ENCODE data around the gene CFAP53.
"Not testable (repeated sequence)": the region's sequence is repeated elsewhere in the genome, so short reads cannot be mapped to it uniquely, and the experiment has no call there.

CFAP53 gene

GRCh38 chr18:50310080-50310479 lies 43.8 kb upstream of the CFAP53 start:
- DNase-seq (ENCODE audit: low spot score) = no peak
- no peak for TF ChIP-seq CTCF (IDR thresholded peaks at IDR 0.05; ENCODE audit: extremely low read depth, missing control alignments)

- DNase-seq (ENCODE audit: low spot score) = not testable (repeated sequence)
These were observed 42.6 kb upstream of the CFAP53 start for GRCh38 chr18:50308851-50309250.

- DNase-seq (ENCODE audit: low spot score) = peak; percentile 96
- TF ChIP-seq CTCF (IDR thresholded peaks at IDR 0.05; ENCODE audit: extremely low read depth, missing control alignments) = no peak
These were observed 41.6 kb upstream of the CFAP53 start for GRCh38 chr18:50307738-50308470.

GRCh38 chr18:50307400-50307737 lies 41.1 kb upstream of the CFAP53 start:
- DNase-seq (ENCODE audit: low spot score) = no peak
- no peak for TF ChIP-seq CTCF (IDR thresholded peaks at IDR 0.05; ENCODE audit: extremely low read depth, missing control alignments)

GRCh38 chr18:50306944-50307343 lies 40.6 kb upstream of the CFAP53 start:
- DNase-seq (ENCODE audit: low spot score) = no peak
- no peak for TF ChIP-seq CTCF (IDR thresholded peaks at IDR 0.05; ENCODE audit: extremely low read depth, missing control alignments)

GRCh38 chr18:50301074-50301473 lies 34.8 kb upstream of the CFAP53 start:
- DNase-seq (ENCODE audit: low spot score) = no peak
- TF ChIP-seq CTCF (IDR thresholded peaks at IDR 0.05; ENCODE audit: extremely low read depth, missing control alignments) = no peak

- no peak for DNase-seq (ENCODE audit: low spot score)
- TF ChIP-seq CTCF (IDR thresholded peaks at IDR 0.05; ENCODE audit: extremely low read depth, missing control alignments) = no peak
These were observed 33.5 kb upstream of the CFAP53 start for GRCh38 chr18:50299626-50300388.

Data from GM20000 (cell line).